AG09319 (cell line): ENCODE results near the gene ADAMTSL2.

Experiments
- DNase-seq: peaks from one replicate; pipeline ENCODE4 v3.0.0-alpha.2; 2010; ENCODE audit warnings: low read depth; ENCODE audit errors: extremely low read depth
- CTCF ChIP-seq: IDR thresholded peaks from 2 replicates; pipeline ENCODE4 v1.5.1; 2011; ENCODE audit warnings: low read depth, mild to moderate bottlenecking, inconsistent platforms, low read length, moderate library complexity

ADAMTSL2 gene

GRCh38 chr9:133490865-133491655, 43.4 kb upstream of the ADAMTSL2 start:
- TF ChIP-seq CTCF, result no peak
- no peak for DNase-seq

- no peak for TF ChIP-seq CTCF
- no peak for DNase-seq
Observed at GRCh38 chr9:133491656-133491925, 42.9 kb upstream of the ADAMTSL2 start.

- no peak for TF ChIP-seq CTCF
- no peak for DNase-seq
Observed at GRCh38 chr9:133492061-133493021, 42.2 kb upstream of the ADAMTSL2 start.

GRCh38 chr9:133493428-133493827, 41.1 kb upstream of the ADAMTSL2 start:
- no peak for DNase-seq

GRCh38 chr9:133493845-133494540, 40.5 kb upstream of the ADAMTSL2 start:
- no peak for DNase-seq

More at GRCh38 chr9:133493428-133493827, 41.1 kb upstream of the ADAMTSL2 start:
- TF ChIP-seq CTCF, result no peak

GRCh38 chr9:133494636-133495326, 39.7 kb upstream of the ADAMTSL2 start:
- DNase-seq, result no peak
- TF ChIP-seq CTCF, result no peak

More at GRCh38 chr9:133493845-133494540, 40.5 kb upstream of the ADAMTSL2 start:
- no peak for TF ChIP-seq CTCF
